H54 (cell line): Measurements from ENCODE around the gene PREP.
A peak's percentile ranks its signal among the peaks of the same experiment; 100 is the strongest.
"Not testable (repeated sequence)": the region's sequence is repeated elsewhere in the genome, so short reads cannot be mapped to it uniquely, and the experiment has no call there.

ENCODE experiments used
- DNase-seq: peaks from one replicate; pipeline ENCODE4 v3.0.0; 2011; ENCODE audit warnings: low spot score, mixed read lengths; ENCODE audit not compliant: insufficient read length
- FAIRE-seq: peaks from 3 replicates; lab custom pipeline; 2011; peaks lifted over from hg19 to GRCh38; lab: Jason Lieb, UNC
- POLR2A ChIP-seq: IDR thresholded peaks from 2 replicates; pipeline ENCODE4 v1.6.1; 2011; ENCODE audit warnings: low read depth, mild to moderate bottlenecking, low read length

PREP gene

GRCh38 chr6:105346052-105346451 lies 56.8 kb downstream of the PREP start:
- DNase-seq (peak; percentile 6), FAIRE-seq (peak; percentile 36)
- TF ChIP-seq POLR2A, result no peak

GRCh38 chr6:105345506-105345905 lies 57.4 kb downstream of the PREP start:
- FAIRE-seq, result no peak

GRCh38 chr6:105344881-105345370 lies 58.0 kb downstream of the PREP start:
- no peak for DNase-seq
- FAIRE-seq, result no peak
- TF ChIP-seq POLR2A, result no peak

More at GRCh38 chr6:105345506-105345905, 57.4 kb downstream of the PREP start:
- DNase-seq, result no peak
- no peak for TF ChIP-seq POLR2A

- FAIRE-seq, result not testable (repeated sequence)
Observed at GRCh38 chr6:105338350-105338983, 64.4 kb downstream of the PREP start.

GRCh38 chr6:105336986-105337385 lies 65.9 kb downstream of the PREP start:
- TF ChIP-seq POLR2A, result no peak
- FAIRE-seq (no peak), DNase-seq (no peak)

More at GRCh38 chr6:105338350-105338983, 64.4 kb downstream of the PREP start:
- not testable (repeated sequence) for DNase-seq

- DNase-seq (no peak), FAIRE-seq (no peak)
- no peak for TF ChIP-seq POLR2A
Observed at GRCh38 chr6:105332576-105332975, 70.3 kb downstream of the PREP start.

GRCh38 chr6:105331927-105332326 lies 71.0 kb downstream of the PREP start:
- FAIRE-seq (no peak), DNase-seq (no peak)
- TF ChIP-seq POLR2A, result no peak

- no peak for FAIRE-seq
- no peak for DNase-seq
- TF ChIP-seq POLR2A, result no peak
Observed at GRCh38 chr6:105330913-105331312, 72.0 kb downstream of the PREP start.

GRCh38 chr6:105330364-105330763 lies 72.5 kb downstream of the PREP start:
- DNase-seq (no peak), FAIRE-seq (no peak)
- no peak for TF ChIP-seq POLR2A

GRCh38 chr6:105326833-105327770 lies 75.8 kb downstream of the PREP start:
- DNase-seq (peak; percentile 40), FAIRE-seq (no peak)
- TF ChIP-seq POLR2A, result no peak

- FAIRE-seq (no peak), DNase-seq (no peak)
- TF ChIP-seq POLR2A, result no peak
Observed at GRCh38 chr6:105326216-105326615, 76.7 kb downstream of the PREP start.

- DNase-seq, result no peak
- FAIRE-seq, result no peak
- no peak for TF ChIP-seq POLR2A
Observed at GRCh38 chr6:105324386-105324950, 78.4 kb downstream of the PREP start.

GRCh38 chr6:105322499-105323225 lies 80.2 kb downstream of the PREP start:
- no peak for FAIRE-seq
- no peak for TF ChIP-seq POLR2A
- no peak for DNase-seq

- no peak for DNase-seq
Observed at GRCh38 chr6:105321728-105322127, 81.2 kb downstream of the PREP start.

More at GRCh38 chr6:105321728-105322127, 81.2 kb downstream of the PREP start:
- FAIRE-seq, result no peak
- TF ChIP-seq POLR2A, result no peak
